HCT116 (cell line): ENCODE results near the gene SAMD1. TPM values are rescaled to one million over a fixed set of nuclear protein-coding genes. Genes with fewer than 3 reads are reported as not detected.

Experiments used
- ATAC-seq: fragments of 200-7000 bp; cut with Tn5 transposase; 2 replicates; pipeline ENCODE4 v1.9.1; 2020; ENCODE audit warnings: mild to moderate bottlenecking, moderate library complexity
- BruUV-seq: library from RNA; stranded (reverse); fragments of 400-500 nt; replicated peaks from 2 replicates; lab custom pipeline; 2021; lab: Mats Ljungman, UMichigan
- CTCF ChIA-PET: fragments of 300-600 bp; sonication (Branson Sonifier 250); formaldehyde crosslinking; loops from one replicate; lab custom pipeline; 2021; ENCODE audit warnings: antibody characterized with exemption; lab: Charles Lee
- POLR2A ChIA-PET: fragments of 300-600, 350-600 bp; sonication (Branson Sonifier 250); formaldehyde crosslinking; loops from one replicate; lab custom pipeline; 2021; ENCODE audit warnings: antibody characterized with exemption; lab: Charles Lee
- RAD21 ChIA-PET, 2 experiments: fragments of 300-600 bp; sonication (Branson Sonifier 250); formaldehyde crosslinking; loops; one replicate each; lab custom pipeline; 2023; ENCODE audit warnings: low total read pairs in 2 of 2; ENCODE audit not compliant: uncharacterized antibody in 2 of 2, unreplicated experiment in 2 of 2, low non-redundant PET in 1 of 2; lab: Charles Lee
- DNase-seq: peaks from one replicate; pipeline ENCODE4 v3.0.0-alpha.2; 2010; ENCODE audit warnings: low read depth, low spot score
- H2AFZ ChIP-seq: fragments of 200-600 bp; shearing (Covaris generic), sonication (generic); 2 replicates; pipeline ENCODE4 v1.6.1; 2017; ENCODE audit warnings: low read depth, mixed run types, mixed read lengths, antibody characterized with exemption, low read length; ENCODE audit not compliant: poor library complexity, severe bottlenecking
- H3K27ac ChIP-seq: 2 replicates; pipeline ENCODE4 v1.5.1; 2012; ENCODE audit warnings: low read depth, low read length
- H3K27me3 ChIP-seq: fragments of 200-600 bp; sonication (generic); 2 replicates; pipeline ENCODE4 v1.6.1; 2016; ENCODE audit warnings: mixed run types, low read length, mixed read lengths; ENCODE audit not compliant: insufficient read depth
- H3K36me3 ChIP-seq, 2 experiments: fragments of 200-500 bp in 1 of 2; fragments of 200-600 bp in 1 of 2; sonication (Bioruptor generic) in 1 of 2; sonication (generic) in 1 of 2; 2 replicates each; pipeline versions ENCODE4 v1.5.1 to v1.6.1; 2014 to 2016; ENCODE audit warnings: low read length in 2 of 2, inconsistent platforms in 1 of 2, mixed read lengths in 1 of 2, mixed run types in 1 of 2; ENCODE audit not compliant: insufficient read depth in 2 of 2, control insufficient read depth in 1 of 2
- H3K4me1 ChIP-seq, 2 experiments: fragments of 200-600 bp in 1 of 2; sonication (generic) in 1 of 2; 2 replicates each; pipeline versions ENCODE4 v1.5.1 to v1.6.1; 2012 to 2017; ENCODE audit warnings: low read length in 2 of 2, inconsistent platforms in 1 of 2, mild to moderate bottlenecking in 1 of 2, mixed read lengths in 1 of 2, mixed run types in 1 of 2, moderate library complexity in 1 of 2; ENCODE audit not compliant: insufficient read depth in 2 of 2, control insufficient read depth in 1 of 2
- H3K4me2 ChIP-seq: fragments of 200-600 bp; sonication (generic); 2 replicates; pipeline ENCODE4 v1.6.1; 2017; ENCODE audit warnings: mixed run types, low read length, mixed read lengths
- H3K4me3 ChIP-seq, 2 experiments: fragments of 200-600 bp in 1 of 2; sonication (generic) in 1 of 2; replicated peaks in 1 of 2; 2 replicates each; pipeline ENCODE4 v1.5.1; 2011 to 2016; ENCODE audit warnings: low read length in 2 of 2, control low read depth in 1 of 2, low read depth in 1 of 2, mild to moderate bottlenecking in 1 of 2, mixed read lengths in 1 of 2, mixed run types in 1 of 2
- H3K79me2 ChIP-seq: fragments of 200-600 bp; sonication (generic); 2 replicates; pipeline ENCODE4 v1.6.1; 2017; ENCODE audit warnings: mild to moderate bottlenecking, mixed run types, low read length, moderate library complexity, mixed read lengths; ENCODE audit not compliant: insufficient read depth
- H3K9ac ChIP-seq: fragments of 200-600 bp; sonication (generic); 2 replicates; pipeline ENCODE4 v1.6.1; 2016; ENCODE audit warnings: low read length, mixed read lengths
- H3K9me2 ChIP-seq: fragments of 200-600 bp; sonication (generic), shearing (Covaris generic); 2 replicates; pipeline ENCODE4 v1.6.1; 2017; ENCODE audit warnings: mixed run types, mild to moderate bottlenecking, moderate library complexity; ENCODE audit not compliant: insufficient read depth
- H3K9me3 ChIP-seq, 2 experiments: fragments of 200-500 bp in 1 of 2; fragments of 200-600 bp in 1 of 2; sonication (Bioruptor generic) in 1 of 2; sonication (generic) in 1 of 2; 2 replicates each; pipeline ENCODE4 v1.6.1; 2014 to 2017; ENCODE audit warnings: low read length in 2 of 2, mixed read lengths in 2 of 2, inconsistent platforms in 1 of 2, low read depth in 1 of 2, mild to moderate bottlenecking in 1 of 2, mixed run types in 1 of 2, moderate library complexity in 1 of 2; ENCODE audit not compliant: control insufficient read depth in 1 of 2, insufficient read depth in 1 of 2
- H4K20me1 ChIP-seq: fragments of 200-600 bp; sonication (generic), shearing (Covaris generic); 2 replicates; pipeline ENCODE4 v1.6.1; 2017; ENCODE audit warnings: mixed run types, mild to moderate bottlenecking, moderate library complexity; ENCODE audit not compliant: insufficient read depth
- CBX3 ChIP-seq: IDR thresholded peaks from 2 replicates; pipeline ENCODE4 v1.6.1; 2012; ENCODE audit warnings: low read depth
- CEBPB ChIP-seq: IDR thresholded peaks from 2 replicates; pipeline ENCODE4 v1.6.1; 2012; ENCODE audit warnings: low read depth
- EGR1 ChIP-seq: IDR thresholded peaks from 2 replicates; pipeline ENCODE4 v1.6.1; 2012; ENCODE audit warnings: low read depth
- ELF1 ChIP-seq: IDR thresholded peaks from 2 replicates; pipeline ENCODE4 v1.6.1; 2012; ENCODE audit warnings: low read depth, borderline replicate concordance
- EZH2phosphoT487 ChIP-seq: fragments of 200-600 bp; IDR thresholded peaks from 2 replicates; pipeline ENCODE4 v1.6.1; 2018; ENCODE audit warnings: antibody characterized with exemption, borderline replicate concordance
- POLR2A ChIP-seq: IDR thresholded peaks from 2 replicates; pipeline ENCODE4 v1.7.0; 2011; ENCODE audit warnings: borderline replicate concordance; ENCODE audit not compliant: insufficient read depth, insufficient read length; ENCODE audit errors: extremely low read depth
- POLR2AphosphoS5 ChIP-seq: IDR thresholded peaks from 2 replicates; pipeline ENCODE4 v1.6.1; 2011; ENCODE audit warnings: mild to moderate bottlenecking, low read depth, low read length, moderate library complexity
- RAD21 ChIP-seq: IDR thresholded peaks from 2 replicates; pipeline ENCODE4 v1.6.1; 2012; ENCODE audit warnings: low read depth, mild to moderate bottlenecking
- SIN3A ChIP-seq: IDR thresholded peaks from 2 replicates; pipeline ENCODE4 v1.6.1; 2012; ENCODE audit warnings: low read depth
- SP1 ChIP-seq: IDR thresholded peaks from 2 replicates; pipeline ENCODE4 v1.6.1; 2012; ENCODE audit warnings: low read depth
- SRF ChIP-seq: IDR thresholded peaks from 2 replicates; pipeline ENCODE4 v1.6.1; 2012; ENCODE audit warnings: low read depth
- TCF7L2 ChIP-seq: IDR thresholded peaks from 2 replicates; pipeline ENCODE4 v1.7.0; 2011; ENCODE audit warnings: borderline replicate concordance, inconsistent platforms; ENCODE audit not compliant: insufficient read depth, insufficient read length; ENCODE audit errors: extremely low read depth
- ZFX ChIP-seq: fragments of 450-650 bp; IDR thresholded peaks from 2 replicates; pipeline ENCODE4 v1.6.1; 2017
- intact Hi-C: fragments of 100-400 bp; cut with micrococcal nuclease; formaldehyde crosslinking; loops from 2 replicates; pipeline ENCODE4 v1.10.0; 2022
- total RNA-seq: library from RNA; stranded (reverse); gene quantifications from one replicate; pipeline ENCODE4 v1.2.1, GENCODE V29; 2021; ENCODE audit not compliant: unreplicated experiment
- TF ChIP-seq, protein P1 (sequence below): IDR thresholded peaks from 2 replicates; pipeline ENCODE4 v1.6.1; 2011; ENCODE audit warnings: mild to moderate bottlenecking, low read length, moderate library complexity; ENCODE audit not compliant: insufficient replicate concordance; ENCODE audit errors: extremely low read depth
- TF ChIP-seq, protein P2 (sequence below): IDR thresholded peaks from 2 replicates; pipeline ENCODE4 v1.6.1; 2012
- TF ChIP-seq, protein P3 (sequence below), 3 experiments: fragments of 200-600 bp in 1 of 3; sonication (generic) in 1 of 3; IDR thresholded peaks in 2 of 3; conservative IDR thresholded peaks in 1 of 3; 2 replicates each; pipeline ENCODE4 v1.5.1; 2012 to 2017; ENCODE audit warnings: low read depth in 2 of 3, low read length in 2 of 3, antibody characterized with exemption in 1 of 3, borderline replicate concordance in 1 of 3, control low read depth in 1 of 3, mild to moderate bottlenecking in 1 of 3, mixed read lengths in 1 of 3, mixed run types in 1 of 3, moderate library complexity in 1 of 3; ENCODE audit not compliant: insufficient read depth in 1 of 3

Gene SAMD1
- total RNA-seq, 1 experiment from 2014 or later, result 62.9 TPM

DNA sequence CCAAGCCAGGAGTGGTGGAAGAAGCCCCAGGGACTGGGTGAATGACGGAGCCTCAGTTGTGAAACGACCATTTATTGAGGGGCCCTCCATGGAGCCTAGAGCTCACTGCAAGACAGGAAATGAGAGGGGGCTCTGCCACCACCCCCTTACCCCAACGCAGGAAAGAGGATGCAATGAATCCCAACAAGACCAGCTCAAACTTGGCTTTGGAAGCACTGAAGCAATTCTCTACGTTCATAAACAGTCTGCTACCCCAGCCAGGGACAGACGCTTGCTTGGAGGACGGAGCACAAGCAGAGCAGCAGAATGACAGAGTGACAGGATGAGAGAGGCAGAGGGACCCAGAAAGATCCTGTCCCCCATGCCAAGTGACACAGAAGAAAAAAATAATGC, 26.0 kb upstream of the SAMD1 start:
- RAD21 ChIA-PET, result no interaction called here
- no peak overlapping the region for H2AFZ ChIP-seq
- no peaks in the 10 kb centered on the region for H4K20me1 ChIP-seq
- no peak for TF ChIP-seq EGR1
- TF ChIP-seq POLR2A, result no peak
- TF ChIP-seq, protein P1, sequence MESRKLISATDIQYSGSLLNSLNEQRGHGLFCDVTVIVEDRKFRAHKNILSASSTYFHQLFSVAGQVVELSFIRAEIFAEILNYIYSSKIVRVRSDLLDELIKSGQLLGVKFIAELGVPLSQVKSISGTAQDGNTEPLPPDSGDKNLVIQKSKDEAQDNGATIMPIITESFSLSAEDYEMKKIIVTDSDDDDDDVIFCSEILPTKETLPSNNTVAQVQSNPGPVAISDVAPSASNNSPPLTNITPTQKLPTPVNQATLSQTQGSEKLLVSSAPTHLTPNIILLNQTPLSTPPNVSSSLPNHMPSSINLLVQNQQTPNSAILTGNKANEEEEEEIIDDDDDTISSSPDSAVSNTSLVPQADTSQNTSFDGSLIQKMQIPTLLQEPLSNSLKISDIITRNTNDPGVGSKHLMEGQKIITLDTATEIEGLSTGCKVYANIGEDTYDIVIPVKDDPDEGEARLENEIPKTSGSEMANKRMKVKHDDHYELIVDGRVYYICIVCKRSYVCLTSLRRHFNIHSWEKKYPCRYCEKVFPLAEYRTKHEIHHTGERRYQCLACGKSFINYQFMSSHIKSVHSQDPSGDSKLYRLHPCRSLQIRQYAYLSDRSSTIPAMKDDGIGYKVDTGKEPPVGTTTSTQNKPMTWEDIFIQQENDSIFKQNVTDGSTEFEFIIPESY, result no peak
- no peak for TF ChIP-seq ZFX
- no peak for TF ChIP-seq SRF
- TF ChIP-seq CBX3, result no peak
- TF ChIP-seq, protein P2, sequence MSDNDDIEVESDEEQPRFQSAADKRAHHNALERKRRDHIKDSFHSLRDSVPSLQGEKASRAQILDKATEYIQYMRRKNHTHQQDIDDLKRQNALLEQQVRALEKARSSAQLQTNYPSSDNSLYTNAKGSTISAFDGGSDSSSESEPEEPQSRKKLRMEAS, result no peak
- DNase-seq, result no peak
- ATAC-seq, result no peak
- POLR2A ChIA-PET, result no interaction called here
- peaks cover 36 to 47% of the 10 kb centered on the region in 2 experiments for H3K4me1 ChIP-seq
- CTCF ChIA-PET, result interaction anchor here (0.7 to 3.2 kb wide), 3 partner anchors 21 to 237 kb away, joined by 3 to 18 read pairs (median 5); partner anchors contain the start of gene ASF1B
- intact Hi-C loops, result no loop called here
- no peak overlapping the region; the same call in 1 of the 2 replicates for H3K27ac ChIP-seq
- peak overlapping the region; percentile 69 for H3K9ac ChIP-seq
- peaks cover 27% of the 10 kb centered on the region for H3K79me2 ChIP-seq
- H3K9me2 ChIP-seq, result no peaks in the 10 kb centered on the region
- no peaks in the 10 kb centered on the region for H3K27me3 ChIP-seq
- no TSS peak for BruUV-seq
- peak overlapping the region; percentile 93 for H3K4me2 ChIP-seq
- no peaks in the 10 kb centered on the region for H3K9me3 ChIP-seq
- H3K4me3 ChIP-seq, result peak overlapping the region; percentile 72 to 84
- peaks cover 2 to 5% of the 10 kb centered on the region in 2 experiments; a peak in 1 of 4 replicates for H3K36me3 ChIP-seq

DNA sequence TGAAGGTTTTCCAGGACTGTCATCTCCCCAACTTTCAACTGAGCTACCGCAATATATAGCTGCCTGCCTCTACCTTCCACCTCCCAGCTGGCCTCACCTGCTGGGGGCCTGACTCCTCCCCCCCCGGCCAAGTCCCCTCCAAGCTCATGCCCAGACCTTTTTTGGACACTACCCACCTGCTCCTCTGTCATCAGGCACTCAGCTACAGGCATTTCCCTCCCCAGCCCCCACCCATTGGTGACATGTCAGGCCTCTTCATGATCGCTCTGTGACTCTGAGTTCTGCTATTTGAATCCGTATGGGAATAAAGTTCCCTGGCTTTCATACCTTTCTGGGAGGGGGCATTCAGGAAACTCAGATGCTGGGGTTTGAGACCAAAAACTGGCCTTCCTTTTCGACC, 25.2 kb upstream of the SAMD1 start:
- intact Hi-C loops, result no loop called here
- H3K4me2 ChIP-seq, result peak overlapping the region; percentile 93
- no peaks in the 10 kb centered on the region for H3K9me3 ChIP-seq
- CTCF ChIA-PET, result interaction anchor here (0.7 to 3.2 kb wide), 6 partner anchors 22 to 236 kb away, joined by 3 to 18 read pairs (median 4); partner anchors contain the start of gene ASF1B
- H4K20me1 ChIP-seq, result no peaks in the 10 kb centered on the region
- H3K9ac ChIP-seq, result no peak overlapping the region
- ATAC-seq (no peak), DNase-seq (no peak)
- POLR2A ChIA-PET, result interaction anchor here (1.1 kb wide), 1 partner anchor 21 kb away, joined by 4 read pairs; the partner anchor contains the start of gene ASF1B
- peaks cover 36 to 47% of the 10 kb centered on the region in 2 experiments for H3K4me1 ChIP-seq
- no TSS peak for BruUV-seq
- H3K4me3 ChIP-seq, result no peak overlapping the region
- H3K36me3 ChIP-seq, result no peaks in the 10 kb centered on the region; a peak in 2 of 4 replicates
- H2AFZ ChIP-seq, result no peak overlapping the region
- H3K79me2 ChIP-seq, result peaks cover 27% of the 10 kb centered on the region
- RAD21 ChIA-PET, result interaction anchor here in 1 of 2 experiments (0.6 kb wide), 1 partner anchor 243 kb away, joined by 3 read pairs; no protein-coding TSS in a partner anchor
- H3K27me3 ChIP-seq, result no peaks in the 10 kb centered on the region
- H3K27ac ChIP-seq, result no peak overlapping the region
- H3K9me2 ChIP-seq, result no peaks in the 10 kb centered on the region
- TF ChIP-seq POLR2A (no peak), POLR2AphosphoS5 (no peak), CBX3 (no peak), CEBPB (no peak), EZH2phosphoT487 (no peak), SP1 (no peak), SIN3A (no peak), RAD21 (no peak), ELF1 (no peak), ZFX (no peak), TCF7L2 (no peak), EGR1 (no peak), SRF (no peak)
- TF ChIP-seq, protein P3, sequence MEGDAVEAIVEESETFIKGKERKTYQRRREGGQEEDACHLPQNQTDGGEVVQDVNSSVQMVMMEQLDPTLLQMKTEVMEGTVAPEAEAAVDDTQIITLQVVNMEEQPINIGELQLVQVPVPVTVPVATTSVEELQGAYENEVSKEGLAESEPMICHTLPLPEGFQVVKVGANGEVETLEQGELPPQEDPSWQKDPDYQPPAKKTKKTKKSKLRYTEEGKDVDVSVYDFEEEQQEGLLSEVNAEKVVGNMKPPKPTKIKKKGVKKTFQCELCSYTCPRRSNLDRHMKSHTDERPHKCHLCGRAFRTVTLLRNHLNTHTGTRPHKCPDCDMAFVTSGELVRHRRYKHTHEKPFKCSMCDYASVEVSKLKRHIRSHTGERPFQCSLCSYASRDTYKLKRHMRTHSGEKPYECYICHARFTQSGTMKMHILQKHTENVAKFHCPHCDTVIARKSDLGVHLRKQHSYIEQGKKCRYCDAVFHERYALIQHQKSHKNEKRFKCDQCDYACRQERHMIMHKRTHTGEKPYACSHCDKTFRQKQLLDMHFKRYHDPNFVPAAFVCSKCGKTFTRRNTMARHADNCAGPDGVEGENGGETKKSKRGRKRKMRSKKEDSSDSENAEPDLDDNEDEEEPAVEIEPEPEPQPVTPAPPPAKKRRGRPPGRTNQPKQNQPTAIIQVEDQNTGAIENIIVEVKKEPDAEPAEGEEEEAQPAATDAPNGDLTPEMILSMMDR (IDR thresholded peaks at IDR 0.05 in 2 of 3, conservative IDR thresholded peaks at IDR 0.05 in 1 of 3; ENCODE audit: borderline replicate concordance in 1 of 3, insufficient read depth in 1 of 3, low read depth in 2 of 3, low read length in 2 of 3), result no peak
